HepG2 (cell line): ENCODE measurements around the gene VIT. TPM values are rescaled to one million over a fixed set of nuclear protein-coding genes. Genes with fewer than 3 reads are reported as not detected.

Experiments used
- ATAC-seq: fragments of 200-7000 bp; cut with Tn5 transposase; 3 replicates; pipeline ENCODE4 v1.9.1; 2020; ENCODE audit warnings: mild to moderate bottlenecking, moderate library complexity
- BruUV-seq: library from RNA; stranded (reverse); fragments of 400-500 nt; replicated peaks from 2 replicates; lab custom pipeline; 2021; lab: Mats Ljungman, UMichigan
- CTCF ChIA-PET: fragments of 300-600 bp; formaldehyde crosslinking; extraction: SDS; loops from one replicate; lab custom pipeline; 2021; ENCODE audit warnings: low total read pairs, inconsistent platforms, low intra/inter-chr PET ratio; lab: Yijun Ruan, JAX
- POLR2A ChIA-PET: fragments of 350-600 bp; sonication (Branson Sonifier 250); formaldehyde crosslinking; loops from one replicate; lab custom pipeline; 2020; ENCODE audit warnings: antibody characterized with exemption, inconsistent platforms; lab: Yijun Ruan, JAX
- DNase-seq: peaks from one replicate; pipeline ENCODE4 v3.0.0-alpha.2; 2015; ENCODE audit warnings: low spot score
- FAIRE-seq: peaks from 3 replicates; lab custom pipeline; 2011; peaks lifted over from hg19 to GRCh38; lab: Jason Lieb, UNC
- H2AFZ ChIP-seq: one replicate; pipeline ENCODE4 v1.6.1; 2011; ENCODE audit warnings: low read length, inconsistent platforms
- H3K27ac ChIP-seq: fragments of 300-600 bp; 3 replicates; pipeline ENCODE4 v1.8.0; 2011; ENCODE audit warnings: mixed run types, mild to moderate bottlenecking, mixed read lengths, low read length, inconsistent platforms; ENCODE audit not compliant: insufficient read depth; ENCODE audit errors: extremely low read length
- H3K27me3 ChIP-seq, 2 experiments: fragments of 200-600 bp in 1 of 2; 2 replicates in 1 of 2; 3 replicates in 1 of 2; pipeline versions ENCODE4 v1.6.0 to v1.8.0; 2011; ENCODE audit warnings: low read length in 2 of 2, mild to moderate bottlenecking in 2 of 2, moderate library complexity in 2 of 2, inconsistent platforms in 1 of 2; ENCODE audit not compliant: insufficient read depth in 2 of 2, control insufficient read depth in 1 of 2
- H3K36me3 ChIP-seq, 2 experiments: fragments of 200-600 bp in 1 of 2; replicated peaks in 1 of 2; 2 replicates in 1 of 2; 3 replicates in 1 of 2; pipeline versions ENCODE4 v1.5.1 to v1.8.0; 2011; ENCODE audit warnings: low read length in 2 of 2, inconsistent platforms in 1 of 2; ENCODE audit not compliant: insufficient read depth in 2 of 2, control insufficient read depth in 1 of 2
- H3K4me1 ChIP-seq: 2 replicates; pipeline ENCODE4 v1.5.1; 2012; ENCODE audit warnings: low read length, inconsistent platforms; ENCODE audit not compliant: insufficient read depth
- H3K4me2 ChIP-seq: 2 replicates; pipeline ENCODE4 v1.6.0; 2011; ENCODE audit warnings: low read depth, low read length, inconsistent platforms
- H3K4me3 ChIP-seq, 3 experiments: fragments of 200-600 bp in 1 of 3; sonication (generic), shearing (Covaris generic) in 1 of 3; replicated peaks in 1 of 3; 2 replicates each; pipeline ENCODE4 v1.5.1; 2011 to 2016; ENCODE audit warnings: low read length in 3 of 3, inconsistent platforms in 2 of 3, low read depth in 2 of 3, mild to moderate bottlenecking in 2 of 3, control low read depth in 1 of 3, mixed read lengths in 1 of 3; ENCODE audit not compliant: insufficient read depth in 1 of 3
- H3K79me2 ChIP-seq: one replicate; pipeline ENCODE4 v1.6.1; 2011; ENCODE audit warnings: low read length, inconsistent platforms; ENCODE audit not compliant: insufficient read depth
- H3K9ac ChIP-seq: 2 replicates; pipeline ENCODE4 v1.6.0; 2011; ENCODE audit warnings: mild to moderate bottlenecking, low read depth, low read length, inconsistent platforms; ENCODE audit not compliant: insufficient read depth
- H3K9me3 ChIP-seq: 2 replicates; pipeline ENCODE4 v1.5.1; 2012; ENCODE audit warnings: mild to moderate bottlenecking, low read length
- H4K20me1 ChIP-seq: 2 replicates; pipeline ENCODE4 v1.6.0; 2011; ENCODE audit warnings: inconsistent platforms, mild to moderate bottlenecking, low read length, moderate library complexity; ENCODE audit not compliant: insufficient read depth
- ATF7 ChIP-seq, 2 experiments: fragments of 450-650 bp in 1 of 2; sonication (generic) in 1 of 2; formaldehyde crosslinking in 1 of 2; IDR thresholded peaks; 2 replicates each; pipeline versions ENCODE4 v1.4.0 to v1.6.1; 2016 to 2020; ENCODE audit warnings: antibody characterized with exemption in 1 of 2, mild to moderate bottlenecking in 1 of 2, missing genetic modification reagents in 1 of 2
- BATF2 ChIP-seq: sonication (generic); formaldehyde crosslinking; IDR thresholded peaks from 2 replicates; pipeline ENCODE4 v1.8.0; 2022; ENCODE audit warnings: mild to moderate bottlenecking, missing genetic modification reagents, moderate library complexity
- FOXP4 ChIP-seq: sonication (generic); formaldehyde crosslinking; IDR thresholded peaks from 2 replicates; pipeline ENCODE4 v1.4.0; 2020; ENCODE audit warnings: missing genetic modification reagents
- GTF3A ChIP-seq: sonication (generic); formaldehyde crosslinking; conservative IDR thresholded peaks from 2 replicates; pipeline ENCODE4 v1.4.0; 2020; ENCODE audit warnings: mild to moderate bottlenecking, missing genetic modification reagents
- HNRNPH1 ChIP-seq: fragments of 200-400 bp; formaldehyde crosslinking; optimal IDR thresholded peaks from 2 replicates; pipeline ENCODE3; 2017; ENCODE audit warnings: mild to moderate bottlenecking, low read depth, low read length
- IKZF5 ChIP-seq: IDR thresholded peaks from 2 replicates; pipeline ENCODE4 v1.6.1; 2018; ENCODE audit warnings: missing genetic modification reagents, mild to moderate bottlenecking, missing compliant biosample characterization
- KDM1A ChIP-seq: IDR thresholded peaks from 2 replicates; pipeline ENCODE4 v1.6.1; 2016; ENCODE audit warnings: missing compliant biosample characterization
- REPIN1 ChIP-seq: sonication (generic); formaldehyde crosslinking; IDR thresholded peaks from 2 replicates; pipeline ENCODE4 v1.8.0; 2022; ENCODE audit warnings: missing genetic modification reagents, low read depth, mild to moderate bottlenecking, borderline replicate concordance
- SETDB1 ChIP-seq: sonication (generic); formaldehyde crosslinking; IDR thresholded peaks from 2 replicates; pipeline ENCODE4 v1.5.1; 2020; ENCODE audit warnings: missing genetic modification reagents, mild to moderate bottlenecking, borderline replicate concordance
- ZBTB3 ChIP-seq: sonication (generic); formaldehyde crosslinking; IDR thresholded peaks from 2 replicates; pipeline ENCODE4 v1.4.0; 2020; ENCODE audit warnings: low read depth, mild to moderate bottlenecking, moderate library complexity, missing genetic modification reagents, borderline replicate concordance
- ZMAT3 ChIP-seq: sonication (generic); formaldehyde crosslinking; conservative IDR thresholded peaks from 2 replicates; pipeline ENCODE4 v1.7.0; 2021; ENCODE audit warnings: missing genetic modification reagents
- ZNF713 ChIP-seq: sonication (generic); formaldehyde crosslinking; IDR thresholded peaks from 2 replicates; pipeline ENCODE4 v1.4.0; 2020; ENCODE audit warnings: mild to moderate bottlenecking, missing genetic modification reagents
- ZNF879 ChIP-seq: sonication (generic); formaldehyde crosslinking; IDR thresholded peaks from 2 replicates; pipeline ENCODE4 v1.8.1; 2023; ENCODE audit warnings: missing genetic modification reagents
- WGBS: methylation state at CpG from one replicate; pipeline ENCODE4 v1.1.6; 2017; ENCODE audit warnings: low lambda C conversion rate; 5-methylcytosine and 5-hydroxymethylcytosine counted together
- in situ Hi-C: cut with HindIII; loops from 2 replicates; pipeline ENCODE4 v1.10.0; 2017; ENCODE audit warnings: low pct_unique_long_range_greater_than_20kb; ENCODE audit not compliant: extremely low pct_ligation_motif_present
- intact Hi-C: fragments of 100-400 bp; cut with micrococcal nuclease; formaldehyde crosslinking; loops from one replicate; pipeline ENCODE4 v1.10.0; 2022; ENCODE audit not compliant: unreplicated experiment
- polyA plus RNA-seq, 8 experiments: library from polyadenylated mRNA; depleted of rRNA in 3 of 8; stranded (reverse) in 7 of 8; unstranded in 1 of 8; fragments of >200 nt; fragmentation: Illumina TruSeq in 4 of 8; extraction: Trizol in 4 of 8; gene quantifications; 2 replicates each; pipeline versions ENCODE4 v1.2.1 to v1.2.3, GENCODE V29; 2011 to 2016; ENCODE audit warnings: low read depth in 4 of 8, missing spikeins in 1 of 8, mixed read lengths in 1 of 8; ENCODE audit not compliant: insufficient read depth in 1 of 8
- total RNA-seq, 5 experiments: library from RNA; depleted of rRNA; stranded (reverse); fragments of >200 nt; fragmentation: Illumina TruSeq; extraction: Trizol; gene quantifications; 2 replicates each; pipeline ENCODE4 v1.2.3, GENCODE V29; 2016; ENCODE audit warnings: low read depth in 1 of 5

VIT gene
- total and polyA plus RNA-seq, 2 of the 13 experiments (the other 11 are each of a cell fraction or from before 2014, with no cell fraction given): not detected

GRCh38 chr2:36675579-36676282, 20.8 kb upstream of the VIT start (continued):
- TF ChIP-seq ZNF713 (CRISPR knock-in tag): no peak

GRCh38 chr2:36676364-36676763, 20.1 kb upstream of the VIT start:
- 0% methylated on average over 1 of the region's 1 CpG for WGBS
- no TSS peak for BruUV-seq
- H3K4me3 ChIP-seq: no peak overlapping the region
- TF ChIP-seq KDM1A (CRISPR knock-in tag) (no peak), ZNF879 (CRISPR knock-in tag) (no peak), HNRNPH1 (no peak), SETDB1 (no peak)
- TF ChIP-seq, all 625 proteins: peak for 0
- DNase-seq: no peak
- Histone ChIP-seq H3K79me2 (no peaks in the 10 kb centered on the region), H4K20me1 (no peaks in the 10 kb centered on the region), H3K36me3 (no peaks in the 10 kb centered on the region), H3K4me1 (no peaks in the 10 kb centered on the region), H3K27me3 (no peaks in the 10 kb centered on the region; a peak in 1 of 5 replicates), H3K9ac (no peak overlapping the region), H2AFZ (no peak overlapping the region), H3K9me3 (peaks cover 9% of the 10 kb centered on the region; the same call in 1 of the 2 replicates), H3K4me2 (no peak overlapping the region), H3K27ac (no peak overlapping the region)
- ChIA-PET CTCF (no interaction called here), POLR2A (no interaction called here)
- no peak for FAIRE-seq
- intact Hi-C loops: no loop called here
- in situ Hi-C loops: loop anchor here (10.0 kb wide), 1 partner anchor 802 kb away; no protein-coding TSS in a partner anchor
- no peak for ATAC-seq

GRCh38 chr2:36677386-36677785, 19.1 kb upstream of the VIT start:
- Histone ChIP-seq H3K4me1 (no peaks in the 10 kb centered on the region), H4K20me1 (no peaks in the 10 kb centered on the region), H3K79me2 (no peaks in the 10 kb centered on the region), H3K9me3 (peaks cover 9% of the 10 kb centered on the region; the same call in 1 of the 2 replicates), H3K9ac (no peak overlapping the region), H3K4me2 (no peak overlapping the region), H2AFZ (no peak overlapping the region), H3K27ac (no peak overlapping the region), H3K27me3 (no peaks in the 10 kb centered on the region; a peak in 1 of 5 replicates), H3K4me3 (no peak overlapping the region), H3K36me3 (no peaks in the 10 kb centered on the region)
- no peak for FAIRE-seq
- POLR2A ChIA-PET: no interaction called here
- intact Hi-C loops: no loop called here
- BruUV-seq: no TSS peak
- no peak for DNase-seq
- in situ Hi-C loops: loop anchor here (10.0 kb wide), 1 partner anchor 803 kb away; no protein-coding TSS in a partner anchor
- ATAC-seq: no peak
- CTCF ChIA-PET: no interaction called here
- no peak for TF ChIP-seq ZMAT3 (CRISPR knock-in tag)
- TF ChIP-seq ATF7 (IDR thresholded peaks at IDR 0.05): no peak
- no peak for TF ChIP-seq ATF7 (CRISPR knock-in tag; IDR thresholded peaks at IDR 0.05)
- no peak for TF ChIP-seq IKZF5
- TF ChIP-seq FOXP4 (CRISPR knock-in tag): no peak
- no peak for TF ChIP-seq ZBTB3
- TF ChIP-seq BATF2 (CRISPR knock-in tag): no peak
- no peak for TF ChIP-seq REPIN1 (CRISPR knock-in tag)
- TF ChIP-seq GTF3A: no peak
